Stimulated activated naive B cell treated with anti-CD40 and anti-IgM and Interleukin-4, amounts not matched to agents 10 μg/mL and 1 μg/mL and 100 μg/mL, for 72 hours (primary cell): ENCODE data around the gene RIMKLB.

Experiments used
- ATAC-seq, 2 donors: fragments of 150-1000 bp; cut with Tn5 transposase; replicated peaks; 2 replicates each; pipeline ENCODE4 v1.10.0; 2021; ENCODE audit warnings: moderate library complexity in 1 of 2
- DNase-seq: peaks from one replicate; pipeline ENCODE4 v3.0.0; 2021
- H3K27ac Mint-ChIP-seq: one replicate; pipeline ENCODE4 v1.8.0; 2022; ENCODE audit warnings: mild to moderate bottlenecking, mixed read lengths
- H3K27me3 Mint-ChIP-seq, 2 donors: one replicate each; pipeline ENCODE4 v1.8.0; 2022; ENCODE audit warnings: mixed read lengths in 2 of 2
- H3K36me3 Mint-ChIP-seq, 2 donors: one replicate each; pipeline ENCODE4 v1.8.0; 2022; ENCODE audit warnings: mixed read lengths in 2 of 2, mild to moderate bottlenecking in 1 of 2
- H3K4me1 Mint-ChIP-seq, 2 donors: one replicate each; pipeline ENCODE4 v1.8.0; 2022; ENCODE audit warnings: mixed read lengths in 2 of 2, mild to moderate bottlenecking in 1 of 2
- H3K4me3 Mint-ChIP-seq, 2 donors: one replicate each; pipeline ENCODE4 v1.8.0; 2022; ENCODE audit warnings: mild to moderate bottlenecking in 2 of 2, mixed read lengths in 2 of 2, moderate library complexity in 1 of 2
- H3K9me3 Mint-ChIP-seq, 2 donors: one replicate each; pipeline ENCODE4 v1.8.0; 2022; ENCODE audit warnings: mixed read lengths in 2 of 2, mild to moderate bottlenecking in 1 of 2

The RIMKLB gene

GRCh38 chr12:8823565-8824300 lies 125.9 kb downstream of the RIMKLB start:
- Mint-ChIP-seq H3K27me3 (peaks cover 0 to 9% of the 10 kb centered on the region in 2 donors), H3K4me3 (no peak overlapping the region), H3K27ac (no peak overlapping the region), H3K9me3 (peaks cover 0 to 1% of the 10 kb centered on the region in 2 donors), H3K4me1 (peaks cover 0 to 15% of the 10 kb centered on the region in 2 donors), H3K36me3 (no peaks in the 10 kb centered on the region)
- ATAC-seq (no peak), DNase-seq (no peak)

GRCh38 chr12:8827551-8828256 lies 129.9 kb downstream of the RIMKLB start:
- Mint-ChIP-seq H3K27me3 (peaks cover 0 to 9% of the 10 kb centered on the region in 2 donors), H3K9me3 (peaks cover 0 to 1% of the 10 kb centered on the region in 2 donors), H3K36me3 (no peaks in the 10 kb centered on the region), H3K4me1 (peaks cover 0 to 15% of the 10 kb centered on the region in 2 donors), H3K4me3 (no peak overlapping the region), H3K27ac (no peak overlapping the region)
- ATAC-seq (peak in 1 of 2 donors; percentile 23), DNase-seq (no peak)

- H3K27ac Mint-ChIP-seq, result no peak overlapping the region
- no peak for ATAC-seq
- H3K4me3 Mint-ChIP-seq, result no peak overlapping the region
- DNase-seq, result no peak
- H3K27me3 Mint-ChIP-seq, result peaks cover 0 to 9% of the 10 kb centered on the region in 2 donors
- H3K4me1 Mint-ChIP-seq, result peaks cover 0 to 15% of the 10 kb centered on the region in 2 donors
- peaks cover 0 to 1% of the 10 kb centered on the region in 2 donors for H3K9me3 Mint-ChIP-seq
- H3K36me3 Mint-ChIP-seq, result no peaks in the 10 kb centered on the region
These were observed 130.7 kb downstream of the RIMKLB start for GRCh38 chr12:8828257-8829124.

GRCh38 chr12:8829125-8829518 lies 131.3 kb downstream of the RIMKLB start:
- H3K27ac Mint-ChIP-seq, result no peak overlapping the region
- peaks cover 0 to 9% of the 10 kb centered on the region in 2 donors for H3K27me3 Mint-ChIP-seq
- no peak overlapping the region for H3K4me3 Mint-ChIP-seq
- no peak for ATAC-seq
- peaks cover 0 to 1% of the 10 kb centered on the region in 2 donors for H3K9me3 Mint-ChIP-seq
- no peaks in the 10 kb centered on the region for H3K36me3 Mint-ChIP-seq
- no peak for DNase-seq
- peaks cover 0 to 15% of the 10 kb centered on the region in 2 donors for H3K4me1 Mint-ChIP-seq

DNA sequence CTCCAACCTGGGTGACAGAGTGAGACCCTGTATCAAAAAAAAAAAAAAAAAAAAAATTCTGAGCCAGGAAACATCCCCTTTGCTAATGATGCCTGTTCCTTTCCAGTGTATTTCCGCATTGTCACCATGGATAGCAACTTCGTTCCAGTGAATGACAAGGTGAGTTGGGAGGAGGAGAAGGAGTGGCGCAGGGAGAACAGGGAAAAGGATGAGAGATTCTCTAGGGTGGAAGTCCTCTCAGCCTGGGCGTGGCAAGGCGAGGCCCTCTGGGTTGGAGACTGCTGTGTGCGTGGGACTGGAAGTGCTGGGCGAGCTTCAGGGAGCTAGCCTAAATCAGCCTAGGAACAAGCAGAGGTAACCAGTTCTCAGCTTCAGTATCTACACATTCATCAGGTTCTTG lies 131.8 kb downstream of the RIMKLB start:
- H3K9me3 Mint-ChIP-seq, result peaks cover 0 to 1% of the 10 kb centered on the region in 2 donors
- H3K27ac Mint-ChIP-seq, result no peak overlapping the region

DNA sequence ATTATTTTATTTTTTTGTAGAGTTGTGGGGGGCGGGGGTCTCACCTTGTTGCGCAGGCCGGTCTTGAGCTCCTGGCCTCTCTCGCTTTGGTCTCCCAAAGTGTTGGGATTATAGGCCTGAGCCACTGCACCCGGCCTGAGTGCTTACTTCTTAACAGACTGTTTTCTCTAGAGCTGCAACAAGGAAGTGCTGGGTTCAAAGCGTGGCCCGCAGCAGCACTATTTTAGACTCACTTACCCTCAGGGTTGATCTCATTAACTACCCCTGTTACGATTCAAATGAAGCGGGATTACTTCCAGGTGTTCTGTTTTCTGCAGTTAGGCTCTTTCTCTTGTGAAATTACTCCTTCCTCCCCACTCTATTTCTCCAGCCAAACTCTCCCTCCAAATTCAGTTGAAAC lies 133.3 kb downstream of the RIMKLB start:
- Mint-ChIP-seq H3K9me3 (peaks cover 0 to 1% of the 10 kb centered on the region in 2 donors), H3K27ac (no peak overlapping the region), H3K4me1 (peaks cover 0 to 15% of the 10 kb centered on the region in 2 donors), H3K4me3 (no peak overlapping the region), H3K36me3 (no peaks in the 10 kb centered on the region), H3K27me3 (peaks cover 4 to 11% of the 10 kb centered on the region in 2 donors)
- DNase-seq (no peak), ATAC-seq (no peak)

More for the DNA sequence above, 131.8 kb downstream of the RIMKLB start:
- no peak for DNase-seq
- H3K36me3 Mint-ChIP-seq, result no peaks in the 10 kb centered on the region
- H3K4me1 Mint-ChIP-seq, result peaks cover 0 to 15% of the 10 kb centered on the region in 2 donors
- H3K4me3 Mint-ChIP-seq, result no peak overlapping the region
- peaks cover 0 to 9% of the 10 kb centered on the region in 2 donors for H3K27me3 Mint-ChIP-seq
- ATAC-seq, result no peak

DNA sequence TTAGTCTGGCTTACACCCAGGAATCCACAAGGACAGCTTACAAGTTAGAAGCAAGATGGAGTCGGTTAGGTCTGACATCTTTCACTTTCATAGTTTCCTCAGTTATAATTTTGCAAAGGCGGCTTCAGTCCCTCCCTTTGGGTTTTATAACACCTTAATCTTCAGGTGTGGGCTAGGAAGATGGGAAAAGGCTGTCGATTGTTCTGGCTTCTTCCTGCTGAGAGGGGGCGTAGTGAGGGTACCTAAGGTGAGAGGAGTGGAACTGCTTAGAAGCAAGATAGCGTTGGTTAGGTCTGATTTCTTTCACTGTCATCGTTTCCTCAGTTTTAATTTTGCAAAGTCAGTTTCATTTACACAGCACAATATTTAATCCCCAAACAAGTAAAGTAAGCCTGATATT lies 134.7 kb downstream of the RIMKLB start:
- ATAC-seq (no peak), DNase-seq (no peak)
- no peaks in the 10 kb centered on the region for H3K9me3 Mint-ChIP-seq
- no peak overlapping the region for H3K4me3 Mint-ChIP-seq
- no peak overlapping the region for H3K27ac Mint-ChIP-seq
- peaks cover 15 to 16% of the 10 kb centered on the region in 2 donors for H3K27me3 Mint-ChIP-seq
- H3K36me3 Mint-ChIP-seq, result no peaks in the 10 kb centered on the region
- peaks cover 0 to 8% of the 10 kb centered on the region in 2 donors for H3K4me1 Mint-ChIP-seq
